Ovary (tissue), 9 donors: ENCODE measurements around the gene CTXN3. TPM values are rescaled to one million over a fixed set of nuclear protein-coding genes. Genes with fewer than 3 reads are reported as not detected.
"Not testable (repeated sequence)": the region's sequence is repeated elsewhere in the genome, so short reads cannot be mapped to it uniquely, and the experiment has no call there.

Experiments used
- DNase-seq, 5 donors: peaks; one replicate each; pipeline ENCODE4 v3.0.0-alpha.2; 2019 to 2020
- H3K27ac ChIP-seq, 2 donors: fragments of 200-600 bp; one replicate each; pipeline versions ENCODE4 v1.5.1 to v1.8.0; 2019 to 2022
- H3K27me3 ChIP-seq: fragments of 200-600 bp; one replicate; pipeline ENCODE4 v1.8.0; 2022
- H3K36me3 ChIP-seq: fragments of 200-600 bp; sonication (generic); one replicate; pipeline ENCODE4 v1.5.1; 2019
- H3K4me1 ChIP-seq: one replicate; pipeline ENCODE4 v1.8.1; 2013; ENCODE audit warnings: mild to moderate bottlenecking, moderate library complexity; ENCODE audit not compliant: insufficient read depth
- H3K4me3 ChIP-seq: fragments of 200-600 bp; sonication (generic); one replicate; pipeline ENCODE4 v1.5.1; 2017
- H3K9me3 ChIP-seq, 2 donors: fragments of 200-600 bp in 1 of 2; sonication (generic) in 1 of 2; one replicate each; pipeline versions ENCODE4 v1.5.1 to v1.8.1; 2013 to 2019; ENCODE audit warnings: mild to moderate bottlenecking in 1 of 2, moderate library complexity in 1 of 2
- CTCF ChIP-seq, 3 donors: fragments of 450-650 bp in 2 of 3; fragments of 200-600 bp in 1 of 3; IDR thresholded peaks; one replicate each; pipeline versions ENCODE4 v1.5.1 to v1.8.0; 2016 to 2022; ENCODE audit warnings: antibody characterized with exemption in 3 of 3, mild to moderate bottlenecking in 1 of 3
- EP300 ChIP-seq: sonication (generic); formaldehyde crosslinking; IDR thresholded peaks from one replicate; pipeline ENCODE4 v1.6.1; 2017; ENCODE audit warnings: antibody characterized with exemption
- POLR2A ChIP-seq: fragments of 450-650 bp; IDR thresholded peaks from one replicate; pipeline ENCODE4 v1.6.1; 2017; ENCODE audit warnings: antibody characterized with exemption, mild to moderate bottlenecking, moderate library complexity
- WGBS, 3 donors: extraction: QIAGEN DNeasy Blood & Tissue Kit in 1 of 3; methylation state at CpG; one replicate each; pipeline versions ENCODE4 v1.1.5 to v1.1.7; 2013 to 2017; 5-methylcytosine and 5-hydroxymethylcytosine counted together
- intact Hi-C, 4 donors: fragments of 100-400 bp; cut with DNase I; formaldehyde crosslinking; loops; one replicate each; pipeline versions ENCODE4 v1.11.0 to v1.15.1; 2022 to 2023
- polyA plus RNA-seq, 2 donors: library from polyadenylated mRNA; stranded (reverse); fragments of 200-250 nt in 1 of 2; fragments of 350-450 nt in 1 of 2; fragmentation: Illumina TruSeq in 1 of 2; extraction: RNeasy Lipid Tissue Mini Kit (QIAGEN cat#74804) in 1 of 2; gene quantifications; one replicate each; pipeline ENCODE4 v1.2.3, GENCODE V29; 2013 to 2014
- total RNA-seq, 7 donors: library from RNA; depleted of rRNA in 2 of 7; stranded (reverse); fragments of >200 nt in 2 of 7; fragmentation: NEBNext Ultra II Directional in 3 of 7; extraction: Animal tissue kit (Norgen Biotek cat#: 25700) in 3 of 7; gene quantifications; one replicate each; pipeline versions ENCODE4 v1.1.0 to v1.2.4, GENCODE V29; 2016 to 2023
- donor health status: DM: no; HTN: no; CAD: no; lungs with moderate emphysema.
- donor health status: DM: no; HTN: no; CAD: no.
- donor health status: Bipolar disorder and iron deficiency.
- donor health status: DM: yes; HTN: yes; CAD: no.
- donor health status: DM: no; HTN: no; CAD: no.
- donor health status: DM: yes; HTN: yes; CAD: no.

The CTXN3 gene
- total and polyA plus RNA-seq, 9 donors: not detected

GRCh38 chr5:127667926-127668325 lies 19.0 kb downstream of the CTXN3 start:
- intact Hi-C loops: no loop called here
- Histone ChIP-seq H3K9me3 (no peaks in the 10 kb centered on the region), H3K27me3 (no peaks in the 10 kb centered on the region), H3K27ac (no peak overlapping the region), H3K36me3 (no peaks in the 10 kb centered on the region), H3K4me1 (peaks cover 1% of the 10 kb centered on the region), H3K4me3 (no peak overlapping the region)
- TF ChIP-seq CTCF (IDR thresholded peaks at IDR 0.05): no peak
- no peak for TF ChIP-seq POLR2A
- TF ChIP-seq EP300: no peak
- WGBS, 3 donors: 29 to 34% (median 30%) methylated on average over 3 of the region's 3 CpGs
- DNase-seq: no peak

- H3K27ac ChIP-seq: no peak overlapping the region
- H3K4me1 ChIP-seq: no peaks in the 10 kb centered on the region
- intact Hi-C loops: no loop called here
These were observed 22.3 kb downstream of the CTXN3 start for GRCh38 chr5:127671218-127671617.

GRCh38 chr5:127673117-127673800 lies 24.4 kb downstream of the CTXN3 start:
- no peak overlapping the region for H3K27ac ChIP-seq
- H3K27me3 ChIP-seq: no peaks in the 10 kb centered on the region
- H3K36me3 ChIP-seq: no peaks in the 10 kb centered on the region
- H3K4me1 ChIP-seq: no peaks in the 10 kb centered on the region
- no peak for DNase-seq
- TF ChIP-seq CTCF (IDR thresholded peaks at IDR 0.05): no peak
- TF ChIP-seq EP300: no peak
- no peak for TF ChIP-seq POLR2A
- no peaks in the 10 kb centered on the region for H3K9me3 ChIP-seq
- 49 to 69% (median 66%) methylated on average over 2 of the region's 2 CpGs for WGBS, 3 donors
- no peak overlapping the region for H3K4me3 ChIP-seq
- intact Hi-C loops: no loop called here

More at GRCh38 chr5:127671218-127671617, 22.3 kb downstream of the CTXN3 start:
- H3K27me3 ChIP-seq: no peaks in the 10 kb centered on the region
- H3K9me3 ChIP-seq: no peaks in the 10 kb centered on the region
- DNase-seq: no peak
- H3K4me3 ChIP-seq: no peak overlapping the region
- WGBS, 3 donors: 76 to 90% (median 85%) methylated on average over 6 of the region's 6 CpGs
- H3K36me3 ChIP-seq: no peaks in the 10 kb centered on the region
- TF ChIP-seq POLR2A: no peak
- TF ChIP-seq EP300: no peak
- TF ChIP-seq CTCF (IDR thresholded peaks at IDR 0.05): no peak

- DNase-seq, H3K9me3 ChIP-seq, H3K4me1 ChIP-seq, H3K36me3 ChIP-seq, intact Hi-C loops, H3K27ac ChIP-seq, H3K4me3 ChIP-seq, H3K27me3 ChIP-seq: not testable (repeated sequence)
These were observed 28.1 kb downstream of the CTXN3 start for GRCh38 chr5:127676951-127677350.

GRCh38 chr5:127679691-127680330 lies 30.9 kb downstream of the CTXN3 start:
- H3K4me3 ChIP-seq, intact Hi-C loops, H3K27ac ChIP-seq, H3K4me1 ChIP-seq, H3K9me3 ChIP-seq, H3K36me3 ChIP-seq, H3K27me3 ChIP-seq, DNase-seq: not testable (repeated sequence)
- WGBS, 3 donors: 91 to 97% (median 94%) methylated on average over 3 of the region's 3 CpGs
